Cerebellar cortex (tissue), 1 donor: ENCODE measurements around the gene FBXW8.

Source experiments
- DNase-seq: peaks from one replicate; pipeline ENCODE4 v3.0.0-alpha.2; 2015; ENCODE audit warnings: low spot score

The FBXW8 gene

DNA sequence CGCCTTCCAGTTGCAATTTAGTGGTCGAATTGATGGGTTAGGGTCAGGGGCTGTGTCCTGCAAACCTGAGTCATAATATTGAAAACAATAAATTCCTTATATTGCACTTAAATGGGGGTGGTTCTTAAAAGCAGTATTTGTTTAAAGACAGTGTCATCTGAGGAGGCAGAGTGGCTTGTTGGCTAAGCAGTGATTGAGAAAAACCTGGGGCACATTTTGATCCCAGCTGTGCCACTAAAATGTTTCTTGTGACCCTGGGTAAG, 48.4 kb downstream of the FBXW8 start:
- DNase-seq = no peak

DNA sequence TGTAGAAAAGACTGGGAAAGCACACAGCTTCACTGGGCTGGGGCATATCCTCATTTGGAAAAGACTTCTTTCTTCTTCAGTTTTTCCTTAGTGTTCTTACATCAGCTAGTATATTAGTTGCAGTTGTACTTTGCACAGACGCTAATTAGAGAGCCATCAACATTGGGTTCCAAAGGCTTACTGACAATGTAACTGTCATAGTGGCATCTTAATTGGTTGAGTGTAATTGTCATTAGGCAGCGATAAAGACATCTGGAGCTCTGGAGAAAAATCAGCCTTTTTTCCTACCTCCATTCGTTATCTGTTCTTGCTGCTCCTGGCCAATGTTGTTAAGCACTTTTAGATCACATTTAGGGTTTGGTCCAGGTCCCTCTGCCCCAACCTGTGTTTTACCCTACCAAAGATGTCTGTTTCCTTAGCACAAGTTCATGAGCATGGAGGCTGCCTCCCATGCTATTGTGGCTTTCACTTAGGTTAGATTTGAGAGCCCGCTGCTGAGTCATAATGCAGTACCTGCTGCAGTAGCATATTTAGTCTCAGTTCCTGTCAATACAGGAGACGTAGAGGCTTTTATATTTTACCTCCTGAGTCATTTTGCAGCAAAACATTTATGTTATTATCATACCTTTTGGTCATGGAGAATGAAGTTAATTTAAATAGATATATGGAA, 49.2 kb downstream of the FBXW8 start:
- DNase-seq = no peak

DNA sequence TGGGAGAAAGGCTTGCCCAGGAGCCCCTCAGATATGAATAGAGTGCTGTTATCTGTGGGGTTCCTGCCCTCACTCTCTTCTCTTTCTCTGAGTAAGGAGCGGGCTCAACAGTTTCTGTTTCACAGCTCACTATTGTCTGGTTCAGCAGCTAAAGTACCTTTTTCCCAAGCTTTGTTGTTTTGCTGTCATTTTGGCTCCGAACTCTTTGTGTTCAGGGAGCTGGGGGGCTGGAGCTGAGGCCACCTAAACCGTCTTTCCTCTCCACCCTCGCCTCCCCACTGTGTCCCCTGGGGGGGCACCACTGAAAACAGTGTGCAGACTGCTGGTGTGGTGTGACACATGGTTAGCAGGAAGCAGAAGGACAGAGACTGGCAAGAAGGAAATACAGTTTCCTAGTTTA, 51.4 kb downstream of the FBXW8 start:
- no peak for DNase-seq

DNA sequence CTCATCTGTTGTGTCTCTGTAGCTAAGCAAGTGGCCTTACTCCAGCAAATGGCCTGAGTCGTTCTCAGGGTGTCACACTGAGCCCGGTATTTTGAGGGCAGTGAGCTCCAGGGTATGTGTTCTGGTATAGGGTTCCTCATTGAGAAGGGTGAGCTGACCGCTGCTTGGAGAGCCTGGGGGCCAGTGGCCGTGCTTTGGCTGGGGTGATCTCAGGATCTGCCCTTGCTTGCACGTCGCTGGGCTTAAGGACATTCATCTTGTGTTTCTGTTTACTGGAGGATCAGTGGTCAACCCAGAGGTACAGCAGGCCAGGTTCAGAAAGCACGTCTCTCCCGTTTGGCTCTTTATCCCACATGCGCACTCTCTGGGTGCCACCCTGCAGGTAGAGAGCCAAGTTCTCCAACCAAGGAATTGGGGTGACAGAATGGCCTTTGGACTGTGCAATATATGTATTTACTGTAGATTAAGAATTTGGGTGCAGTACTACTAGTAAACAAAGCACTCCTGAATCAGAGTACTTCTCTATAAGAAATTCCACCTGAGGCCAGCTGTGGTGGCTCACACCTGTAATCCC, 52.1 kb downstream of the FBXW8 start:
- no peak for DNase-seq

DNA sequence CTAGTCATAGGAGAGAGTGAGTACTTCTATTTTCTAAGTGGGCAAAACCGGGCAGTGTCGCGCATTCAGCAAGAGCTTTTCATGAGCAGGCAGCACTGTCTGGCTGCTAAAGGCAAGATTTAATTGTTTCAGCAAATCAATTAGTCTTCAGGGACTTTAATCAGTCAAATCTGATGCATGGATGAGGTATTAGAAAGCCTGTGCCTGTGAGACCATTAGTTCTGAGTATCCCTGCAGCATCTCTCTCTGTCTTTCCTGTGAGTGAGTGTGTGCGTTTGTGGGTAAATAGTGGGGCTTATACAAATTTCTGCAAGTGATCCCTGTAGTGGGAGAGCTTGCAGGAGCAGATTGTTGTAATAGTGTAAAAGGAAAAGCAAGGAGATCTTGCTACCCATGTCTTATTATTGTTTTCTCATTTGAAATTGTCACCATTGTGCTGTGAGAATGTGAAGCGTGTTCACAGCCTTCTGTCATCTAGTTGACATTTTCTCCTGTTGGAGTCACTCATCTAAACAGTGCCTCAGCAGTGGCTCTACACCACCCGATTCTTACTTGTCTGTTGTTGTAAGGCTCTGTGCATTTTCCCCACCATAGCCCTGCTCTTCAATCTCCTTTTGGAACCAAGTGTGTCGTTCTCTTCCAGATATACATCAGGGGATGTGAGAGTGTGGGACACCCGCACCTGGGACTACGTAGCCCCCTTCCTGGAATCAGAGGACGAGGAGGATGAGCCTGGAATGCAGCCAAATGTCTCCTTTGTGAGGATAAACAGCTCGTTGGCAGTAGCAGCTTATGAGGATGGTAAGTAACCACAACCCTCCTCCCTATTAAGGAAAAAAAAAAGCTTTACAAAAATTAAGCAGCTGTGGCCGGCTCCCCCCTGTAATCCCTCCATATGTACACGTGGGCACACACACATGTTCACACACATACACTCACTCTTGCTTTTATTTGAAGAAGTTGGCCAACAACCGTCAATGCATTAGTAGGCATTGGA, 53.6 kb downstream of the FBXW8 start:
- DNase-seq = peak; percentile 69

DNA sequence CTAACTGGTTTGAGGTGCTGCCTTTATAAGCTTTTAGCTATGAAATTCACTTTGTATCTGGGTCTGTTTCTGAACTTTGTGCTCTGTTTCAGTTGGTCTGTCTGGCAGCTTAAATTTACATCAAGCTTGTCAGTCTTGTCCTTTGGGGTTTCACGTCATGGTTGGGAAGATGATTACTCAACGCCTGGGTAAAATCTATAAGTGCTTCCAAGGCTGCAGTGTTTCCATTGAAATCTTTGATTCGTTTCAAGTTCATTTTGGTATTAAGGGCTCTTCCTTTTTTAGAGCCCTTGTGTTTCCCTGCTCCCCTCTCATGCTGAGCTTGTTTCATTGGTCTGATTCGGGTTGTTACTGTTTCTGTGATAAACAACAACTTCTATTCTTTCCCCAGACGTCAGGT, 58.2 kb downstream of the FBXW8 start:
- DNase-seq = no peak

DNA sequence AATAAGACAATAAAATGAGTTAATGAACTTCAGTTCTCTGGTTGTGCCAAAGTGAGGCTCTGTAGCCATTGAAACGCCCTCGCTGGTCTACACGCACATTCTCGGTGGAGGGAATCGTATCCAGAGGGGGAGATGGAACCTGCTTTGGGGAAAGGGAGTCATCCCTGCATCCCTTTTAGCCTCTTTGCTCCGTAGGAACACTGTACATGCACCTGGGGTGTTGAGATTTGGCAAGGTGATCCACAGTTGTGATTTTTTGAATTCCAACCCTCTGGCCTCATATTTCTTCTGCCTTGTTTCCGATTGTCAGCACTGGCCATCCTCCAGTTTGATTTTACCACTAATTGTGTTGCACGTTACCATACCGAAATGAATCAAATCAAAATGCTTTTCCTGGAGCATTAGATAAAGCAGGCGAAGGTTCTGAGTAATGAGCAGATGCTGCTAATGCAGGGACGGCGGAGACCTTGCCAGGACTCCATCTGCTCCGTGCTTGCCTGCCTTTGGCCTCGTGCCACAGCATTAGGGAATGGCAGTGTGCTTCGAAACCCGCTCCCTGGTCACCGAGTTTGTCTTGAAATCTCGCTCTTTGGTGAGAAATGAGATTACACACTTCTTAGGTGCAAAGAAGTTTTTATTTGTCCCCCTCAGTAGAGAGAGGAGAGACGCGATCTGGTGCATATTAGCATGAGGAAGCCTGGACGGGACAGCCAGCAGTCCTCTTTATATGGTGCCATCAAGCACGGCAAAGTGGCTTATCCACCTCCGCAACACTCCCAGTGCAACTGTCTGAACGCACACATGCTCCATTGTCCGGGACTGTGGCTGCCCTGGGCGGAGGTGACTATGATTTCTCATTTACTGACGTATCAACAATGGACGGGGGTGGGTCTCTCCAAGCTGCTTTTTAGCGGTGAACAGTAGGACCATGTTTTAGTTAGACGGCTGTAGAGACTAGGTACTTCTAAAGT, 59.1 kb downstream of the FBXW8 start:
- peak; percentile 95 for DNase-seq

DNA sequence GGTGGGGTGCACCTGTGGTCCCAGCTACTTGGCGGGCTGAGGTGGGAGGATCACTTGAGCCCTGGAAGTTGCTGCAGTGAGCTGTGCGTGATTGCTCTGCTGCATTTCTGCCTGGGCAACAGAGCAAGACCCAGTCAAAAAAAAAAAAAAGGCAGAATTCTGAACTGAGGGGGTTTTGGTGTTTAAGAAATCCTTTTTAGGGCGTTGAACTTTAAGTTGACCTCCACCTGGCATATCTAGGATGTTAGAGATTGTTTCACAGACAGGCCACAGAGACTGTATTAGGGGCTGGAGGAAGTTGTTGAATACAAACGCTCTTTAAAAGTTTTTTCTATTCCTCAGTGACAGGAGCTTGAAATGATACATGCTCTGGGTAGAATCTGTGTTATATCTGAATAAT, 60.5 kb downstream of the FBXW8 start:
- DNase-seq = no peak

DNA sequence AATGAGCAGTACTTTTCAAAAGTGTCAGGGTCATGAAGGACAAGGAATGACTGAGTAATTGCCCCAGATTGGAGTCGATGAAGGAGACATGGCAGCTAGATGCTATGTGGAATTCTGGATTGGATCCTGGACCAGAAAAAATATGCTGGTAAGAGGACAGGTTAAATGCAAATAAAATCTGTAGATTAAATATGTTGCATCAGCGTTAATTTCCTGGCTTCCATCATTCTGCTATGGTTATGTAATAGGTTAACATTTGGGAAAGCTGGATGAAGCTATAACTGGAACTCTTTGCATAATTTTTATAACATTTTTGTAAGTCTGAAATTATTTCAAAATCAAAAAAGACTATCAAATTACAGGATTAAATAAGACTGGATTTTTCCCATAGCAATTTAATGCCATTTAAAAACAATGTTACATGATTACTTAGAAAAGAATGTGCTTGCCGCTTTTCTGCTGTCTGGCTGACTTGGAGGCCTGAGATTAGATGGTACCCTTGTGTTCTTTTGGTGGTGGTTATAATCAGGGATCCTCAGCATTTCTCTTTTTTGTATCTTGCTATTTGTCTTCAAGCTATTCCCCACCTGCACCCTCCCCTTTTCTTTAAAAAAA, 65.1 kb downstream of the FBXW8 start:
- no peak for DNase-seq

DNA sequence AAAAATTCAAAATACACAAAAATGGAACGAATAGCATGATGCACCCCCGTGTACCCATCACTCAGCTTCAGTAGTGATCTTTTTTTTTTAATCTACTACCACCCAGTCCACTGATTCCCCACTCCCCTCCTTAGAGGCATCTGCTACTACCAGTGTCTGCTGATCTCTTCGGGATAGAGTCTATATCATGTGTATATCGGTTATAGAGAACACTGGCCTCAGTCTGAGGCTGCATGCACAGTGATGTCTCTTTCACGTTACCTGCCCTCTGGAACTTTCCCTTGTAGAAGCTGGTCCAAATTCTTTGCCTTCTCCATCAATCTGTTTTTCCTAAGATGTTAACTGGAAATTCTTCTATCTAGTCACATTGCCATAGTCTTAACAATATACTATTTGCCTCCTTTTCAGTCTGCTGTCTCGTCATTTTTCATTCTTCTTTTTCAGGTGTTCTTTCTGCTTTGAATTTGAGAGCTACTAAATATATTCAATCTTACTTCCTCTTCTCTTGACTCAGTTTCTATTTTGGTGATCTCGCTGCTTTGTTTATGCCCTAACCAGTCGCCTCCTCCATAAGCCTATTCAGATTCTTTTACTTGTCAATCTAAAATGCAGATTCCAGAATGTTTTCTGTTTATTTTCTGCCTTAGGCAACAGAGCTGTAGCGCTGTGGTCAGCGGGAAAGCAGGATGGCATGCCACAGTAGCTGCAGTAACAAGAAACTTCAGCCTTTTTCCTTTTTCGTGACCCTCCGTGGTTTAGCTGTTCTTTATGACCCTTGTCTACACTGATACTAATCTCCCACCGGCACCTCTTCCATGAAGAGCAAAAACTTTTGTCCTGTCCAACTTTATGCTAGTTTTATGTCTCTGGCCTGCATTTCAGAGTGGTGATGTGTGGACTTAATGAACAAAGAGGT, 67.0 kb downstream of the FBXW8 start:
- DNase-seq = no peak

DNA sequence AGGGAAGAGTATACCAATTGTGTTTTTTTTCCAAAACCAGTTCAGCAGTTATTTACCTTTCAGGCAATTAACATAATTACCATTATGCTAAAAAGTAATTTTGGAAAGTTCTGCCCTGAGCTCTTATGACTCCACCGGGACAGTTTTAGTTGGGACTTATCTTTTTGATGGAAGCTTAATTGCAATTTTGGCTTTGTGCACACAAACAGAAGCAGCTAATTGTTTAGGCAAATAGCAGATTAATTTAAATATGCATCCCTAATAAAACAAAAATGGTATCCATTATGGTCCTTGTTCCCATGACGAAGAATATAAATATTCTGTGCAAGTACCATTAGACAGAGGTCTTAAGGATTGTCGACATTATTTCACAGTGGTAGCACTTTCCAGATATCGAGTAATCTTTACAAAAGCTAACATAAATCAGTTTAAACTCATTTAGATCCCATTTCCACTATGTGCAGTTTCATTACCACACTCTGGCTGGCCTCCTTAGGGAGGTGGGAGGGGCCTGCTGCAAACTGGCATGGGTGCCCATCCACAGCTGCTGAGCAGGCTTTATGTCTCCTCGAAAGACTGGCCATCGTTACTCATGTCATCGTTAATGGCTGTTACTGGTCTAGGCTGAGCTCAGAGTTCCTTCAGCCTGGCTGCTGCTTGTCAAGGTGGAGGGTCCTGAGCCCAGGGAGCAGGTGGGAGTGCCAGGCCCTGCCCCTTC, 68.2 kb downstream of the FBXW8 start:
- DNase-seq = no peak

DNA sequence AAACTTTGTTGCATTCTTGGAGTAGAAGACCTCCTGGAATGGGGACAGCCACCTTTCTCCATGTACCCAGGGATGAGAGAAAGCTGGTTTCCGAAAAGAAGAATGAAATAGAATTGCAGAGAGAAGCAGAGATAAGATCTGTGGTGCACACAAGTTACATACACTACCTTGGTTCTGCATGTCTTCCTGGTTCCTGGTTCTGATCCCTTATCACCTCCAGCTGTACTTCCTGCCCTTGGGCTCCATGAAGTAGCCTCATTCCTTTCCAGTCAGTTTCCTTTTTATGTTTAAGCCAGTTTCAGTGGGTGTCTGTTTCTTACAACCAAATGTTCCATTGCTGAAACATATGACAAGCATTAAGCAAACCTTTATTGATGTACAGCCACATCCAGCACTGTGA, 69.3 kb downstream of the FBXW8 start:
- DNase-seq = no peak

DNA sequence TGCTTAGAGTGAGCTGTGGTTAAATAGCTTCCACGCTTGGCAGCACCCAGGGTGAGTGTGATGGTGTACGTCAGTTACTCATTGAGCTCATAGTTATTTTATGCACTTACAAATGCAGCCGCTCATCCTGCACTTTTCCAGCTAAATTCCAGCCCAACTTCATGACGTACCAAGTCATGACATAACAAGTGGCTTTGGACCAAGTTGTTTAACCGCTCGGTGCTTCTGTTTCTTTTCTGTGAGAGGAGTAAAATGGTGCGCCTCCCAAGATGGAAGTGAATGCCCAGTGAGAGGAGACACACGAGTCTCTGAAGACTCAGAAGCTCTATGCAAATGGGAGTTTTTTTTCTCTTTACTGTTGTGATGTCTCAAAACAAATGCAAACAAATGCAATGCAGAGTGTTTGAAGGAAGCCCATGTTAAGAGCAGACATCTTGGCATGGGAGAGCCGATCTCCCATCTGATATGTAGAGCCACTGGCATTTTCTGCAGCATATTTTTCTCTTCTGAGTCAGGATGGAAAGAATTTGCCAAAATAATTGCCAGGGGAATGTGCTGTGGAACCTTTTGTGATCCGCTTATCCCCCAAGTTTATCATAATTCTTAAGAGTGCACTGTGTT, 72.2 kb downstream of the FBXW8 start:
- no peak for DNase-seq

DNA sequence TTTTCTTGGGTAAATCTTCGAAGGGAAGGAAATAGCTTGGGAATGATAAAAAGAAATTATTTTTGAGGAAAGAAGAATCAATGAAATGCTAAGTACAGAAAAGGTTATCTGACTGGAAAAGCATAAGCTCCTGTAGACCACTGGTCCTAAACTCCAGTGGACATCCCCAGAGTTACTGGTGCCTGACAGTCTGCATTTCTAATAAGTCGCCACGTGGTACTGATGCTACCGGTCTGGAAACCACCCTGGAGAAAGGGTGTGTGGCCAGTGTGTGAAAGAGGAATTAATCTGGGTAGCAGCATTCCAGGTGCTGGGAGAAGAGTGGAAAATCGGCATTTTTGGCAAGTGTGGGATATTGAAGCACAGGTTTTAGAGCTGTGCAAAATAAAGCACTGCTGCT, 73.3 kb downstream of the FBXW8 start:
- DNase-seq = no peak

DNA sequence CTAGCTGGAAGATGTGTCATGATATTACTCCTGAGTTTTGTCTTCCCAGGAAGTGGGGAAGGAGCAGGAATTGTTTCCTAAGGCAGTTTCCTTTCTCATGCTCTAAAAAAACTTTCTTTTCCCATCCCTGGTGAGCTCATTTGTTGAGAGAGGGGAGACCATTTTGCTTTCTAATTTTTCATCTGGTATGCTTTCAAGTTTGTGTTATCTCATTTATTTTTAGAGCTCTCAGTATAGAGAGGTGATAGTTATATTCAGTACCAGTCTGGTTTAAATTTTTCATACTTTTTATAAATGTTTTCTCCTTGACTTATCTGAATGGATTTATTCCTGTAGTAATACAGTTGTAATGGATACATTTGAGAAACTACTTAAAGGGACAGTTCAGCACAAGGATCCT, 79.6 kb downstream of the FBXW8 start:
- DNase-seq = no peak

DNA sequence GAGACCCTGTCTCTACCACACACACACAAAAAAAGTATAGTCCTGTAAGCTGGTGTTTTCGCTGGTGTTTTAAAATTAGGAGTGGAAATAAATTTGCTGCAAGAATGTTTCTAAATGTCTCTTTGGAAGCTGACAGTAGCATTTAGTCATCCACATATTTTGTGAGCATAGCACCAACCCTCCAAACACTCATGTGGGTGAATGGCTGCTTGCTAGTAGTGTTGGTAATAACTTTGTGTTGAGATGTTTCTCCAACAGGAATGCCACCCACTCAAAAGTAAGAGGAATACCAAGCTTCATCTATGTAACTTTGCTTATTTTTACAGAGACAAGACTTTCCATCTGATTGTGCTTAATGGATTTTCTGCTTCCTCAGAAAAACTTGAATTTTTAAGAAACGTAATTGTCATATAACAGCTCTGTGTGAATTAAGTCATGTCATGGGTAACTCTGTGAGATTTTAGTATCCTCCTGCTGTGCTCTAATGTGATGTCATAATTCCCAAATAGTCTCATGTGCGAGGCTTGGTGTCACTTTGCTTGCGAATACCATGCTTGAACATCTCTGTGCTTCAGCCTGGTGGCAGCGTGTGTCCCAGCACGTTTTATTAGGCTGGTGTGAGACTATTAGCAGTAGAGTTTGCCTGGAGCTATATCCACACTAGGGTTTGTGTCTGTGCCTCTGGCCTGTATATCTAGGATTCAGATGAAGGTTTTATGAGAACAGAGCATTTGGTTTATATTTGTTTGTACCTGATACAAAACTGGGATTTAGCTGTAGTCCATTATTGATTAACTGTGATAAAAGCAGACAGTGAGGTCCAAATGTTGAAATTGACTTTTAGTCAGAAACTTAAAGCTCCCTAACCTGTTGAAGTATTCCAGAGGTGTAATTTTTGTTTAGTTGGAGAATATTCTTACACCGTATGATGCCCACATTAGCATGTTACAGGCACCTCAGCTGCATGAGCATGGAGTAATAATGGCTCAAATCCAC, 80.5 kb downstream of the FBXW8 start:
- no peak for DNase-seq

DNA sequence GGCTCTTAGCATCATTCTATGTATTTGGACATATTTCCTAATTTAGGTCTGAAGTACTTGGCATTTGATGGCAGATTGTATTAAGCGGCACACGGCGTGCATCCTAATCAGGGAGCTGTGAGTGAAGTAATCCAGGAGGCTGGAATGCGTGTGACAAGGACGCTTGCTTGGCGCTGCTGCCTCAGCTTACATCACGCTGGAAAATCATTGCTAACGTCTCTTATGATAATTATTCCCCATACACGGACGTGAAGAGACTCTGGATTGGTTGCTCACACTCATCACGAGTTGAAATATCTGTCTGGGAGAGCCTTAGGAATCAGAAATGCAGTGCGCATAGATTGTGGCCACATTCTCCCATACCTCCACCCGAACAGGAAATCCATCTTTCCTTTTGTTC, 85.3 kb downstream of the FBXW8 start:
- no peak for DNase-seq

DNA sequence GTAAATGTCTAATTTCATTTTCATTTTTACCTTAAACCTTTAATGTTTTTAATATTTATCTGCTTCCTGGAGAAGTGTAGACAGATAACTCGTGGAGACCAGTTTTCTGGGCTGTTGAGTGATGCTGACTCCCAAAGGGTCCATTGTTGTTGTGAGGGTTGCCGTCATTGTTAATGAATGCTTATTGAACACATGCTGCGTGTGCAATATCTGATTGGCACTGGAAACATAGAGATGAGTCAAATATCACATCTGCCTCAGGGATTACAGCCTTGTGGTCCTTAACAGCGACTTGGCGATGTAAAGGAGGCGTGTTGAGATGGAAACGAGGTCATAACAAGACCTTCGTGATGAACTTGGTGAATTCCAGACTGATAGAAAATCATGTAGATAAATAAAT, 85.9 kb downstream of the FBXW8 start:
- no peak for DNase-seq
